Measurements from ENCODE around the gene LRRN2.

Gene LRRN2

GRCh38 chr1:204627436-204627835 is 58.1 kb downstream of the LRRN2 start:
- TF ChIP-seq CTCF (IDR thresholded peaks at IDR 0.05; ENCODE audit: low read depth, low read length), result no peak
- Histone ChIP-seq H3K27me3 (no peaks in the 10 kb centered on the region), H3K4me3 (ENCODE audit: low read depth, low read length) (no peak overlapping the region), H3K36me3 (no peaks in the 10 kb centered on the region), H3K9me3 (no peaks in the 10 kb centered on the region), H3K4me1 (peaks cover 40% of the 10 kb centered on the region)
- DNase-seq, result no peak

- no peak for DNase-seq
- Histone ChIP-seq H3K9me3 (no peaks in the 10 kb centered on the region), H3K36me3 (no peaks in the 10 kb centered on the region), H3K4me3 (ENCODE audit: low read depth, low read length) (no peak overlapping the region), H3K27me3 (no peaks in the 10 kb centered on the region), H3K4me1 (peaks cover 51% of the 10 kb centered on the region)
- no peak for TF ChIP-seq CTCF (IDR thresholded peaks at IDR 0.05; ENCODE audit: low read depth, low read length)
Measured at GRCh38 chr1:204626381-204626780, 59.2 kb downstream of the LRRN2 start.

GRCh38 chr1:204624631-204625216 is 60.8 kb downstream of the LRRN2 start:
- H3K4me1 ChIP-seq, result peaks cover 43% of the 10 kb centered on the region
- no peaks in the 10 kb centered on the region for H3K9me3 ChIP-seq
- no peaks in the 10 kb centered on the region for H3K36me3 ChIP-seq
- DNase-seq, result peak; percentile 43
- no peak for TF ChIP-seq CTCF (IDR thresholded peaks at IDR 0.05; ENCODE audit: low read depth, low read length)
- H3K27me3 ChIP-seq, result no peaks in the 10 kb centered on the region
- H3K4me3 ChIP-seq (ENCODE audit: low read depth, low read length), result no peak overlapping the region

- peak; percentile 83 for DNase-seq
- peak; percentile 80 for TF ChIP-seq CTCF (IDR thresholded peaks at IDR 0.05; ENCODE audit: low read depth, low read length)
- H3K36me3 ChIP-seq, result no peaks in the 10 kb centered on the region; the same call in 1 of the 2 replicates
- H3K4me3 ChIP-seq (ENCODE audit: low read depth, low read length), result no peak overlapping the region
- no peaks in the 10 kb centered on the region for H3K27me3 ChIP-seq
- no peaks in the 10 kb centered on the region for H3K9me3 ChIP-seq
- H3K4me1 ChIP-seq, result peaks cover 43% of the 10 kb centered on the region
Measured at GRCh38 chr1:204623894-204624361, 61.6 kb downstream of the LRRN2 start.

- Histone ChIP-seq H3K4me1 (peaks cover 43% of the 10 kb centered on the region), H3K36me3 (no peaks in the 10 kb centered on the region; the same call in 1 of the 2 replicates), H3K9me3 (no peaks in the 10 kb centered on the region), H3K27me3 (no peaks in the 10 kb centered on the region), H3K4me3 (ENCODE audit: low read depth, low read length) (no peak overlapping the region)
- peak; percentile 82 for DNase-seq
- TF ChIP-seq CTCF (IDR thresholded peaks at IDR 0.05; ENCODE audit: low read depth, low read length), result no peak
Measured at GRCh38 chr1:204623365-204623893, 62.1 kb downstream of the LRRN2 start.

GRCh38 chr1:204621996-204622395 is 63.5 kb downstream of the LRRN2 start:
- no peak for TF ChIP-seq CTCF (IDR thresholded peaks at IDR 0.05; ENCODE audit: low read depth, low read length)
- H3K4me1 ChIP-seq, result peaks cover 43% of the 10 kb centered on the region
- DNase-seq, result peak; percentile 82
- no peaks in the 10 kb centered on the region; the same call in 1 of the 2 replicates for H3K36me3 ChIP-seq
- no peaks in the 10 kb centered on the region for H3K9me3 ChIP-seq
- no peak overlapping the region for H3K4me3 ChIP-seq (ENCODE audit: low read depth, low read length)
- no peaks in the 10 kb centered on the region for H3K27me3 ChIP-seq
